GM19238 (cell line): ENCODE measurements around the gene MARK3.

ENCODE experiments used
- DNase-seq: peaks from one replicate; pipeline ENCODE4 v3.0.0; 2011; ENCODE audit warnings: low spot score; ENCODE audit not compliant: insufficient read length

Gene MARK3

DNA sequence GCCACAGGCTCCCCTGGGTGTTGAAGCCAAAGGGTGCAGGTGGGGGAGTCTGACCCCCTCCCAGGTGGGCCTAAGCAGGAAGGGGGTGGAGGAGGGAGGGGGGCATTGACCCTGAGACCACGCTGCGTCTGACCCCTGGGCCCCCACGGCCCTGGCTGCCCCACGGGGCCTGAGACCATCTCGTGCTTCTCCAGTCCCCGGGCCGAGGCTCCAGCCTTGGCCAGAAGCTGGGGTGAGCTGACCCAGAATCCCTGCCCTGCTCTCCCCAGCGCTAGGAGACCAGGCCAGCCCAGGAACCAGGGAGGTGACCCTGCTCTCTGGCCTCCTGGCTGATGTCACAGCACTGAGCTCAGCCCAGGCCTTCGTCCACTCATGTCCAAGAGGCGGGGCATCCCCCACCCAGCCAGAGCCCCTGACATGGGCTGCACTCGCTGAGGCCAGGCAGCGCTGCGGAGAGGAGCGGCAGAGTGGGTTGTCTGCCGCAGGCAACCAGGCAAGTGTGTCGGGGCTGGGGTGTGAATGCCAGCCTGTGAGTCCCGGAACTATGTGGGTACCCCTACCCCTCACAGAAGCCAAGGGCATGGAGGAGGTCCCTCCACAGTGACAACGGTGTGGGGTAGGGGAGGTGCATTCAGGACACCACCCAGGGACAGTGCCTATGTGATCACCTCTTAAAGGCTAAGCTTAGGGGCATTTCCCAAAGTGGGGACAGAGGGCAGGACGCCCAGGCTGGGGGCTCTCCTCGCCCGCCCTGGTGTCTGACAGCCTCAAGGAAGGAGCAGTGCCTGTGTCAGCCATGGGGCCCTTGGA is 150.1 kb downstream of the MARK3 start:
- no peak for DNase-seq

DNA sequence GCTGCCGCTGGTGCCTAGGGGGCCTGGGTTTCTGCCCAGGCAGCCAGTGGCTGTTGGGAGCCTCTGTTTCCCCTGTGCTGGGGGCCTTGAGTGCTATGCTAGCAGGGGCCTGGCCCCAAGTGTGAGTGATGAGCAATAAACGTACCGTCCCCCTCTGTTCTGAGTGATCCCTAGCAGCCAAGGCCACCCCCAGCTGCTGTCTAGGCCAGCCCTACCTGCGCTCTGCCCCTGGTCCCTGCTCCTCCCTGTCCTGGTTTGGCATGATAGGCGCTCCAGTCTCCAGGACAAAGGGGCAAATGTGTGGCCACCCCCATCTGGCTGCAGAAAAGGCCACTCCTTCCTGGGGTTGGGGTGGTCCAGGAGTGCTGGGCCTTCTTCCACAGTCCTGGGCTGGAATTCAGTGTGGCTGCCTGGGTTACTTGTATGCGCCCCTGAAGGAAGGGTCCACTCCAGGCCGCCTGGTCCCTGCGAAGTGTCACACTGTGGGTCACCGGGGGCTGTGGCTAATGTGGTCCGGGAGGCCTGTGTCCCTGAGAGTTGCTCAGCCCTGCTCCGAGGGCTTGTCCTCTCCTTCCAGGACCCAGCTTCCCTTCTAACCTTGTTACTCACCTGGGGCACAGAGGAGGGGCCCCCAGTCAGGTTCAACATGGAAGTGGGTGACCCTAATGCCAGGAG is 150.8 kb downstream of the MARK3 start:
- DNase-seq = no peak

DNA sequence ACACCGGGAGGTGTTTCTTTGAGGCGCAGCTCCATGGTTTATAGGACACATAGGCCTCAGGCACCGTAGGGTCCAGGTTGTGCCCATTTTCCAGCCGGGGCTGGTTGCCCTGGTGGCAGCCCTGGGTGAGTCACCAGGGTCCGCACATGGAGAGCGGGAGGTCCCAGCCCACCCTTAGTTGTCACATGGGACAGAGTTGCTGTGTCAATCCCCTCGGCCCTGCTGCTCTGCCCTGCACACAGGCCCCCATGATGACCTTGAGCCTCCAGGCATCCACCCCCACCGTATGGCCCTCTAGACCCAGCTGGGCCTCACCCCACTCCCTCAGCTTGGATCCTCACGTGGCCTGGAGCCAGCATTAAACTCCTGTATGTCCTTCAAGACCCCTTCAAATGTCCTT is 151.5 kb downstream of the MARK3 start:
- DNase-seq = no peak

DNA sequence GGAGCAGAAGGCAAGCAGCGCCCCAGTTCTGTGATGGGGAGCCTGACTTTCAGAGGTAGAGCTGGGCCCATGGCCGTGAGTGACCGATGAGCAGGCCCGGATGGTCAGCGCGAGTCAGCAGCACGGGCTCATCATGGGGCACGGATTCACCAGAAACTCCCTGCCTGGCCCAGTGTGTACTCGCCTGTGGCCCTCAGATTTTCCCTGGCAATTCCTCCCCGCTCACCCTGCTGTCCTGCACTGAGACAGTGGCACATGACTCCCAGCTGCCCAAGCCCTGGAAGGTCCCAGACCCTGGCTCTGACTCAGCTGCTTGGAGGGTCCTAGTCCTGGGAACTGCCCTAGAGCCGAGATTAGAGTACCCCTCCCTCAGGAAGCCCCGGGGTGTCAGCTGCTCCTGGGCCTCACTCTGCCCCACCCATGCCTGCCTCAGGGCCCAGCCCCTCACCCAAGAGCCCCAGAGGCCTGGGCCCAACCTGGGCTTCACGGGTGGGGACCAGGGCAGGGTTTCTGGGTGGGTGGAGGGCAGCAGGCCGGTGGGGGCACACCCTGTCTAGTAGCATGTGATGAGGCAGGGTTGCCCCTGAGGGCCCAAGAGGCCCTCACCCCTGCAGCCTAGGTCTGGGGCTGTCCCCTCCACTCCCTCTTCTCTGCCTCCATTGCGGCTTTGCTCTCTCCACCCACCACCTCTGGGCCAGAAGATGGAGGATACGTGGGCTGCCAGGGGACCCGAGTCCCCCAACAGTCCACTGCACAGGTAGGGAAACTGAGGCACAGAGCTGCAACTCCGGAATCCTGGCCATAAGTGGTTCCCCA is 152.2 kb downstream of the MARK3 start:
- DNase-seq = no peak

DNA sequence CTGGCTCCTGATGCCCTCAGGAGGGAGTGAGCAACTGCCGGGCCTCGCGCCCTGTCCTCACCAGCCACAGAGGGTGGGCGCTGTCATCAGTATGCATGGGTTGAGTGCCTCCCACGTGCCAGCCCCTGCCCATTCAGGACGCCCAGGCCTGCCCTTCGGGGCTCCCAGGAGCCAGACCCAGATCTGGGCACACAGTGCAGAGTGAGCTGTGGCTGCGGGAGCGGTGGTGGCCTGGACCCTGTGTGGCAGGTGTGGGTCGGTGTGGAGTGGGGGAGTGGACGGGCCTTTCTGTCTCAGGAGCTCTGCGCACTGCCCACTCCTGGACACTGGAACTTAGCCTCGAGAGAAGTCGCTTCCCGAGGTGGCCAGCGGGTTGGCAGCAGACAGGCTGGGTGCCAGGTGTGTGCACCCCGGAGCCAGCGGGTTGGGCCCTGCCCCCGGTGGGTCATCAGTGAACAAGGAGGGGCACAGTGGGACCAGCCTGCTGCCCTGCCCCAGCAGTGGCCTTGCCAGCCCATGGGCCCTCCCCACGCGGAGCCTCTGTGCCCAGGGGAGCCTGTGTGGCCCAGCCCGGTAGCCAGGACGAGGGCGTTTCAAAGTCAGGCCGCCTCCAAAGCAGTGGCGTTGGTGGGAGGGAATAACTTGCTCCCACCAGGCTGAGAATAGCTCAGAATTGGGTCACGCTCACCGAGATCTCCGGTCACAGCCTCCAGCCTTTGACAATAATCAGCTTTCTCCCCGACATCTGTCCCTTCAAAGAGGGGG is 153.3 kb downstream of the MARK3 start:
- no peak for DNase-seq

DNA sequence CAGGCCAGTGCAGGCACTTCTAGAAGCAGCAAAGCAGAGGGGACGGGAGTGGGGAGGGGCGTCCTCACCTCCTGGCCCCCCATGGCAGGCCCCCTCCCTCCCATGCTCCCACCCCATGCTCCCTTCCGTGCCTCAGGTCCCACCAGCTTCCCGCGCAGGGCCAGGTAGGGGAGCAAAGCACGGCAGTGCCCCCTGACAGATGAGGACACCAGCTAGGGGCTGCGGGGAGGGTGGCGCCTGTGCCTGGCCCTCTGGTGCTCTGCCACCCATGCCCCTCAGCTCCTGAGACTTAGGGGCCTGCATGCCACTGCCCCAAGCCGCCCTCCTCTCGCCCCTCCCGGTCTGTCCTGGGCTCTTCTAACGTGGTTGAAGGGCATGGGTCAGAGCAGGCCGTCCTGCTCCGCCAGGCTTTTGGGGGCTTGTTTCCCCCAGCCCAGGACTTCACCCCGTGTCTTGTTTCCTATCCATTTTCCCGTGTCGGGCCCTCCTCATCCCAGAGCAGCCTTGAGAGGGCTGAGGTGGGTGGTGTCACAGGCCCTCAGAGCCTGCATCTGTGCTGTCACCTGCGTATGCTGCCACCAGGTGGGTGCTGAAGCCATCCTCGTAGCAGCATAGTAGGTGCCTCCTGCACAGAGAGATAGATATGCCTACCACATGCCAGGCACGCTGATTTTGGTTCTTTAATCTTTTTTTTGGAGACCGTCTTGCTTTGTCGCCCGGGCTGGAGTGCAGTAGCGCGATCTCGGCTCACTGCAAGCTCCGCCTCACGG is 154.0 kb downstream of the MARK3 start:
- DNase-seq = no peak

DNA sequence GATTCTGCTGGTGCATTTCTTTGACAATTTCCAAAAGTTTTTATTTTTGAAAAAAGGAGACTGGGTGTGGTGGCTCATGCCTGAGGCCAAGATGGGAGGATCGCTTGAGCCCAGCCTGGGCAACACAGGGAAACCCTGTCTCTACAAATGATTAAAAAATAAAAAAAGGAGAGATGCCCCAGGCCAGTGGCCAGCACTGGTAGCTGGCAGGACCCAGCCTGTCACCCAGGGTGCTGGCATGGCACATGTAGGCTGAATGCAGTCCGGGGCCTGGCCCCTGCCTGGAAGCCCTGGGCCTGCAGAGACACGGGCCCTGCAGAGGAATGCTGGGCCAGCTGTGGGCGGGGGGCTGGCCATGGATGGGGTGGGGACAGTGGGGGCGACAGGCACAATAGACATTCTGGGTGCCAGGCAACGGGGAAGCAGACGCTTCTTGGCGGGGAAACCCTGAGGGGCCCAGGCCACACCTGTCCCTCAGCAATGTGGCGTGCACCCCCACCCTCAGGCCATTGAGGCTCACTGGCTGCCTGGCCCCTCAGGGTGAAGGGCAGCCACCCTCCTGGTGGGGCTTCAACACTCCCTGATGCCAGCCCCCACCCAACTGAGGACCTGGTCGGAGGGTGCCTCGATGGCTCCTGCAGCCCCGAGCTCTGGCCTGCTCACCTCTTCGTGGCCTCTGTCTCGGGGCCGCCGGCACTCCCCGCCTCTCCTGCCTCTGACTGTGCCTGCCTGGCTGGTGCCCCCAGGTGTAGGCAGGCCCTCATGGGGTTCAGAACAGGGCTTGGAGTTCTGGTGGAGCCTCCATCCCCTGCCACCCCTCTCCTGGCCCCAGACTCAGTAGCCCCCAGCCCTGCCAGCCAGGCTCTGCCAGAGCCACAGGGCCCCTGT is 155.8 kb downstream of the MARK3 start:
- DNase-seq = no peak

DNA sequence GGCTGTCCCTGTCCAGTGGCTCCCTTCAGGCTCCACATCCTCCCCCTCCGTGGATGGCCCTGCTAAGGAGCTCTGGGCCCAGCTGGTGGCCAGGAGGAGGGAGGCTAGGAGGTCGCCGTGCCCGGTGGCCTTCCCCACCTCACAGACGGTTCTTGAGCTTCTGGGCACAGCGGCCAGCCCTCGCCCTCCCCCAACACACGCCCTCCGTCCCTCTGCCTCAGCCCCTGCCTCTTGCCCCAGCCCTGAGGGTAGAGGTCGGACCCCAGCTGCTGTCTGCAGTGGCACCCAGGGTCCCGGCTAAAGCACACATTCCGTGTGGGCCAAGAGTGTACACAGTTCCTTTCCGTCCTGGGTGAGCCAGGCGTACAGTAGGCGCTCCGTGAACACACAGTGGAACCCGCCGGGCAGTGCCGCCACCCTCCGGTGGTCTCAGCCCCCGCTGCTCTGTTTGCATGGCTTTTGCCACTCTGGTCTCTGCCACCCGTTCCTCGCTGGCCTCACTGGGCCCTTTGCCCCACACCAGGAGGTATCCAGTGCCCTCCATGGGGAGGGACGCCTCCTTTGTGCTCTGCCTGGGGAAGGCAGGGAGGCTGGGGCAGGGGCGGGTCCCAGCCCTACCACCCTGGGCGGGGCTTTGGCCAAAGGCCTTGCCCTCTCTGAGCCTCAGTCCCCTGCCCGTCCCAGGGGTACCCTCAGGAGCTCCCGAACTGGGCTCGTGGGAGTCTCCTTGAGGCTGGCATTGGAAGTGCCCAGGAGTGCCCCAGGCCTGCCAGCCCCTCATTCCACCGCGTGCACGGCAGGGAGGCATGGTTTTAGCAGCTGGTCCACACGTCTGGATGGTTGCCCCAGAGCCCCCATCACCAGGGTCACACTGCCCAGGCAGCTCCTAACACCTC is 156.7 kb downstream of the MARK3 start:
- DNase-seq = no peak

DNA sequence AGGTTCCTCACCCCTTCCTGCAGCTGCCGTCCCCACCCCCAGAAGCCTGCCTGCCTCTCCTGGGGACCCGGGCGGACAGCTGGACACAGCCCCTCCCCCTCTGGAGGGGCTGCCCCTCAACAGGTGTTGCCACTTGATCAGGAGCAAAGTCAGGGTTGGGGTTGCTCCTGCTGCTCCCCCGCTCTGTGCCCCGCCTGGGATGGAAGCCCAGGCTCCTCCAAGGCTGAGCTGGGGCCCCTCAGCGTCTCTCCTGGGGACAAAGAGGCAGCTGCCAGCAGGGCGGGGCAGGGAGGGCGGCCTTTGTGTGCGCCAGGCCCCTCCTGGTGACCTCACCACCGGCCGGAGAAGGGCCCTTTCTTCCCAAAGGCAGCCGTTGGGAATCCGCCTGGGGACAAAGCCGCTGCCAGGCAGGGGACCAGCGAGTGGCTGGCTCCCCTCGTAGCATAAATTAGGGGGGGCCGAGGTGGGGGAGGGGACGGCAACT is 157.4 kb downstream of the MARK3 start:
- DNase-seq = no peak

DNA sequence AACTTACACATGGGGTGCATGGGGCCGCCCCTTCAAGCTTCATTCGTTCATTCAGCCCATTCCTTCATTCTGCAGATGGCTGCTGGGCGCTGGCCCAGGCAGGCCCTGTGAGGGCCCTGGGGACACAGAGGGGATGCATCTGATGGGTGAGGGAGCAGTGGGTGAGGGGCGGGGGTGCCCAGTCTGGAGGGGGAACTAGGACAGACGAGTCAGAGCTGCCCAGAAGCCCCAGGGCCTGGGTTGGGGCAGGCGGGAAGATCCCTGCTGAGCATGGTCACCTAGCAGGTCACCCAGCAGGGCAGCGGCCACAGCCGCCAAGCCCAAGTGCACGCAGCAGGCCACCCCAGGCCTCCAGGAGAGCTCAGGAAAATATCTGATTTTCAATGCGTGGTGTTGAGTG is 157.9 kb downstream of the MARK3 start:
- no peak for DNase-seq

DNA sequence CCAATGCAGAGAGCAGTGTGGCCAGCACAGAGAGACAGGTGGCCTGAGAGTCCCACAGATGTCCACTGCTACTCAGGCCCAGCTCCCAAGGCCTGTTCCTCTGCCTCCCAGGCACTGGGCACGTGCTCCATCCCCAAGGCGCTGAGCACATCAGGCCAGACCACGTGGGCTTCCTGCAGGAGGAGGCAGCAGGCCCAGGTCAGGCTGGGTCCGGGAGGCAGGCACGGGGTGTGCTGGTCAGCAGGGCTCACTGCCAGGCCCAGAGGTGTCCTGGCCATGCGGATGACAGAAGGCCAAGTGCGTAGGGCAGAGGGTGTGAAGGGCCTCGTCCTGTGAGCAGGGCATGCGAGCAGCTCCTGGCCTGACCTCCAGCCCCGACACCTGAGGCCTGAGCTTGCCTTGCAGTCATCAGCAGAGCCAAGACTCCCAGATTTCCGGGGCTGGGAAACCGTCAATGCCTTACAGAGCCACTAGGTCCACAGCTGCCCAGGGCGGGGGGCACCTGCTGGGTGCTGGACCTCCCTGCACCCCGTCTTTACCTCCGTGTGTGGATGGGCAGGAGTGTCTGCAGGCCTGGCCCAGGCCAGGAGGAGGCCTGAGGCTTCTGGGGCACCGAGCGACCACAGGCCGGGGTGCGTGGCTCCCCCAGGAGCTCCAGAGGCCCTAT is 158.6 kb downstream of the MARK3 start:
- DNase-seq = no peak

DNA sequence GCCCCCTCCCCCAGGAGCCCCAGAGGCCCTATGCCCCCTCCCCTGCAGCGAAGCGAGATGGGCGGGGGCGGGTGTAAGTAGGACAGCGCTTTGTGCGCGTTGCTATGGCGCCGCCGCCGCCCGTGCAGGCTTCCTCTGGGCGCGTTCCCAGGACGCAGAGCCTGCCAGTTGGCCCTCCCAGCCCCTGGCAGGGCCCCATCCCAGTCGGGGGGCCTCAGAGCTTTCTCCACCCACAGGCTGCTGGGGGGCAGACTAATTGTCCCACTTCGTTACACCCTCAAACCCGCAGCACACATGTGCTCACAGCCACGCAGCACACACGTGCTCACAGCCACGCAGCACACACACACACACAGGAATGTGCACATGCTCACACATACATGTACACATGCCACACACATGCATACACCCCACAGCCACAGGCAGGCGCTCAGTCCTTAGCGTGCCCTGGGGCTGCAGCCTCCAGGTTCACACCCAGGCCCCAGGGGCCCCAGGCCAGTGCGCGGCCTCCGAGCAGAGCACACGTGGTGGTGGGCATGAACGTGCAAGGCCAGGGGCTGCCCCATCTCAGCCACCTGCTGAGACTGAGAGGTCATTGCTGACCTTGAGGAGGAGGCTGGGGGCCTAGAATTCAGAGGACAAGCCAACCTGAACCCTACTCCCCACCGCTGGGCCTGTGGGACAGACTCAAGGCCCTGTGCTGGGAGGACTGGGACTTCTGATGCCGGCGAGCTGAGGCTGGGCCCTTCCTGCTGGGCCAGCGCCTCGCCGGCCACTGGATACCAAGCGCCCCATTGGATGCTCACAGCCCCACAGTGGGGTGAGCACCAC is 159.4 kb downstream of the MARK3 start:
- no peak for DNase-seq

DNA sequence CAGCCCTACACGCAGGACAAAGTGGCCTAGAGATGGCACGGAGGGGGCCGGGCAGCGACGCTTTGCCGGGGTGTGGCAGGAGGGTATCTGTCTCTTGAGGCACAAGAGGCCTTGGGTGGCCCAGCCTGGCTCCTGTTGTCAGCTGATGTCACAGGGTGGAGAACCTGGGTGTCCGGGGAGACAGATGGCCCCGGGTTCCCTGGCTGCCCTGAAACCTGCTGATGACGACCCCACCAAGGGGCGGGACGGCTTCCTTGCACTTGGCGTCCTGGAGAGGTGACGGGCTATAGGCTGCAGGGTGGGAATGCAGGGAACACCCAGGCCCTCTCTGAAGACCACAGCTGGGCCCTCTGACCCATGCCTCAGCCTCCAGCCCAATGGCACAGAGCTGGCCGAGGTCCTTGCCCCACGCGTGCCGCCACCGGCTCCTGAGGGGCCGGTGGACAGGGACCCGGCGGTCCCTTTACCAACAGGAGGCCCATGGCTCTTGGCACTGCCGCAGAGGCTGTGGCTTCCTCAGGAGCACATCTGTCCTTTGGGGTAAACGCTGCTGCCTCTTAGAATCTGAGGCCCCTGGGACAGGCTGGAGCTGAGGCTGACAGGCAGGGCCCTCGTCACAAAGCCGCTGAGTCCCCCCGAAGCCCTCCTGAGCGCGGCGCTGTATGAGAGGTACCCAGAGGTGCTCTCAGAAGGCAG is 160.2 kb downstream of the MARK3 start:
- DNase-seq = no peak

DNA sequence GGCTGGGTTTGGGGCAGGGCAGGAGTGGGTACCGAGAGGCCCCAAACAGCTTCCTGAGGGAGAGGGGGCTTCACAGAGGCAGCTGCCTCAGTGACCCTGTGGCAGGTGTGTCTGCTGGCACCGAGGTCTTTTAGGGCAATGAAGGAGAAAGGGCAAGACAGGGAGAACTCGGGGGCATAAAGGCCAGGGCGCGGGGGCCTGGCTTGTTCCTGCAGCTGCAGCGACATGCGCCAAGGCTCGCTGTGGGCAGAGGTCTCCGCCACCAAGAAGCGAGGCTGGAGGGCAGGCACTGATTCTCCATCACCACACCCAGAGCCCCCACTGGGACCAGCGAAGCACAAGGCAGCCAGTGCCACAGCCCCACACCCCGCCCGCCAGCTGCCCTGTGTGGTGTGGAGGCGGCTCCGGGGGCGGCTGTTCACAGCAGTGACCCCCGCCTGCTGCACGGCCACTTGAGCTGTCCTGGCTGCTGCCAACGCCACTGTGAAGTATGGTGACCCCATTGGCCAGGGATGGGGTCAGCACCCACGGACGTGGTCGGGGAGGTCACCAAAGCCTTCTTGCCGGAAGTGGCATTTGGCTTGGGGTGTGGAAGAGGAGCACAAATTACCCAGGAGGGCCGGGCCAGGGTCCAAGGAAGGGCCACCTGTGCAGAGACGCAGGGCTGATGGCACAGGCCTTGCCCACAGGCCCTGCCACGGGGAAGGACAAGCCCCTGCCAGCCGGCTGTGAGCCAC is 160.9 kb downstream of the MARK3 start:
- DNase-seq = no peak

DNA sequence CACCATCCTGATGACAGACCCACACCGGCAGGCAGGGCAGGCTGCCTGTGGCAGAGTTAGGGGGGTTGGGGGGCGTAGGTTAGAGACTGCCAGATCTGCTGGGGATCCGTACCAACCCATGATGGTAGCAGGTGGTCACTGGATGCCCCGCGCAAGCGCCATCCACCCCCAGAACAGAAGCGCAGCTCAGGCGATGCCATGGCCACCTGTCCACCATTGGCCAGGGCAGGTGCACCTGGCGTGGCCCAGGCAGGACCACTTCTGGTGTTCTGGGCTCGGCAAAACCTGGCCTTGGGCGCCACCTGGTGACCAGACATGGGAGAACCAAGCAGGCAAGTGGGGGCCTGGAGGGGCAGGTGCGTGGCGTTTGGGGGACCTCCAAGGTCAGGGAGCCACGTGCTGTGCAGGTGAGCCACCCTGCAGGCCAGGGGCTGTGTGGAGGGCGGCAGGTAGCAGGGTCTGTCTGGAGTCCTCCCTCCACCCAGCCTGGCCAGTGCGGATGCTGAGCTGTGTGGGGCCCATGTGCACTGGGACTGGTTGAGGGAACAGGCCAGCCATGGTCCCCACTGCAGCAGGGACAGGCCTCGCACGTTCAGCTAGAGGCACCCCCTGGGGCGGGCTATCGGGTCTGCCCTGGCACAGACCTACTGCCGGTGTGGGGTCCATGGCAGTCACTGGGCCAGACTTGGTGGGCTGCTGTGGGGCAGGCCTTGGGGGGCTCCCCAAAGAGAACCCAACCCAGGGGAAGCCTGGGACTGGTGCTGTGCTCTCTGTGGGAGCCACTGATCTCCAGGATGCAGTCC is 161.6 kb downstream of the MARK3 start:
- peak; percentile 92 for DNase-seq
